HCT116 (cell line): ENCODE measurements around the gene HIPK2. TPM values are rescaled to one million over a fixed set of nuclear protein-coding genes. Genes with fewer than 3 reads are reported as not detected.

ENCODE experiments used
- ATAC-seq: fragments of 200-7000 bp; cut with Tn5 transposase; 2 replicates; pipeline ENCODE4 v1.9.1; 2020; ENCODE audit warnings: mild to moderate bottlenecking, moderate library complexity
- BruUV-seq: library from RNA; stranded (reverse); fragments of 400-500 nt; replicated peaks from 2 replicates; lab custom pipeline; 2021; lab: Mats Ljungman, UMichigan
- CTCF ChIA-PET: fragments of 300-600 bp; sonication (Branson Sonifier 250); formaldehyde crosslinking; loops from one replicate; lab custom pipeline; 2021; ENCODE audit warnings: antibody characterized with exemption; lab: Charles Lee
- POLR2A ChIA-PET: fragments of 300-600, 350-600 bp; sonication (Branson Sonifier 250); formaldehyde crosslinking; loops from one replicate; lab custom pipeline; 2021; ENCODE audit warnings: antibody characterized with exemption; lab: Charles Lee
- RAD21 ChIA-PET, 2 experiments: fragments of 300-600 bp; sonication (Branson Sonifier 250); formaldehyde crosslinking; loops; one replicate each; lab custom pipeline; 2023; ENCODE audit warnings: low total read pairs in 2 of 2; ENCODE audit not compliant: uncharacterized antibody in 2 of 2, unreplicated experiment in 2 of 2, low non-redundant PET in 1 of 2; lab: Charles Lee
- DNase-seq: peaks from one replicate; pipeline ENCODE4 v3.0.0-alpha.2; 2010; ENCODE audit warnings: low read depth, low spot score
- H2AFZ ChIP-seq: fragments of 200-600 bp; shearing (Covaris generic), sonication (generic); 2 replicates; pipeline ENCODE4 v1.6.1; 2017; ENCODE audit warnings: low read depth, mixed run types, mixed read lengths, antibody characterized with exemption, low read length; ENCODE audit not compliant: poor library complexity, severe bottlenecking
- H3K27ac ChIP-seq: 2 replicates; pipeline ENCODE4 v1.5.1; 2012; ENCODE audit warnings: low read depth, low read length
- H3K27me3 ChIP-seq: fragments of 200-600 bp; sonication (generic); 2 replicates; pipeline ENCODE4 v1.6.1; 2016; ENCODE audit warnings: mixed run types, low read length, mixed read lengths; ENCODE audit not compliant: insufficient read depth
- H3K36me3 ChIP-seq, 2 experiments: fragments of 200-500 bp in 1 of 2; fragments of 200-600 bp in 1 of 2; sonication (Bioruptor generic) in 1 of 2; sonication (generic) in 1 of 2; 2 replicates each; pipeline versions ENCODE4 v1.5.1 to v1.6.1; 2014 to 2016; ENCODE audit warnings: low read length in 2 of 2, inconsistent platforms in 1 of 2, mixed read lengths in 1 of 2, mixed run types in 1 of 2; ENCODE audit not compliant: insufficient read depth in 2 of 2, control insufficient read depth in 1 of 2
- H3K4me1 ChIP-seq, 2 experiments: fragments of 200-600 bp in 1 of 2; sonication (generic) in 1 of 2; 2 replicates each; pipeline versions ENCODE4 v1.5.1 to v1.6.1; 2012 to 2017; ENCODE audit warnings: low read length in 2 of 2, inconsistent platforms in 1 of 2, mild to moderate bottlenecking in 1 of 2, mixed read lengths in 1 of 2, mixed run types in 1 of 2, moderate library complexity in 1 of 2; ENCODE audit not compliant: insufficient read depth in 2 of 2, control insufficient read depth in 1 of 2
- H3K4me2 ChIP-seq: fragments of 200-600 bp; sonication (generic); 2 replicates; pipeline ENCODE4 v1.6.1; 2017; ENCODE audit warnings: mixed run types, low read length, mixed read lengths
- H3K4me3 ChIP-seq, 2 experiments: fragments of 200-600 bp in 1 of 2; sonication (generic) in 1 of 2; replicated peaks in 1 of 2; 2 replicates each; pipeline ENCODE4 v1.5.1; 2011 to 2016; ENCODE audit warnings: low read length in 2 of 2, control low read depth in 1 of 2, low read depth in 1 of 2, mild to moderate bottlenecking in 1 of 2, mixed read lengths in 1 of 2, mixed run types in 1 of 2
- H3K79me2 ChIP-seq: fragments of 200-600 bp; sonication (generic); 2 replicates; pipeline ENCODE4 v1.6.1; 2017; ENCODE audit warnings: mild to moderate bottlenecking, mixed run types, low read length, moderate library complexity, mixed read lengths; ENCODE audit not compliant: insufficient read depth
- H3K9ac ChIP-seq: fragments of 200-600 bp; sonication (generic); 2 replicates; pipeline ENCODE4 v1.6.1; 2016; ENCODE audit warnings: low read length, mixed read lengths
- H3K9me2 ChIP-seq: fragments of 200-600 bp; sonication (generic), shearing (Covaris generic); 2 replicates; pipeline ENCODE4 v1.6.1; 2017; ENCODE audit warnings: mixed run types, mild to moderate bottlenecking, moderate library complexity; ENCODE audit not compliant: insufficient read depth
- H3K9me3 ChIP-seq, 2 experiments: fragments of 200-500 bp in 1 of 2; fragments of 200-600 bp in 1 of 2; sonication (Bioruptor generic) in 1 of 2; sonication (generic) in 1 of 2; 2 replicates each; pipeline ENCODE4 v1.6.1; 2014 to 2017; ENCODE audit warnings: low read length in 2 of 2, mixed read lengths in 2 of 2, inconsistent platforms in 1 of 2, low read depth in 1 of 2, mild to moderate bottlenecking in 1 of 2, mixed run types in 1 of 2, moderate library complexity in 1 of 2; ENCODE audit not compliant: control insufficient read depth in 1 of 2, insufficient read depth in 1 of 2
- H4K20me1 ChIP-seq: fragments of 200-600 bp; sonication (generic), shearing (Covaris generic); 2 replicates; pipeline ENCODE4 v1.6.1; 2017; ENCODE audit warnings: mixed run types, mild to moderate bottlenecking, moderate library complexity; ENCODE audit not compliant: insufficient read depth
- CBX3 ChIP-seq: IDR thresholded peaks from 2 replicates; pipeline ENCODE4 v1.6.1; 2012; ENCODE audit warnings: low read depth
- FOSL1 ChIP-seq: IDR thresholded peaks from 2 replicates; pipeline ENCODE4 v1.6.1; 2012; ENCODE audit warnings: low read depth
- JUND ChIP-seq: IDR thresholded peaks from 2 replicates; pipeline ENCODE4 v1.6.1; 2012
- POLR2AphosphoS5 ChIP-seq: IDR thresholded peaks from 2 replicates; pipeline ENCODE4 v1.6.1; 2011; ENCODE audit warnings: mild to moderate bottlenecking, low read depth, low read length, moderate library complexity
- SP1 ChIP-seq: IDR thresholded peaks from 2 replicates; pipeline ENCODE4 v1.6.1; 2012; ENCODE audit warnings: low read depth
- ZNF274 ChIP-seq: fragments of 200-500 bp; sonication (Bioruptor generic); IDR thresholded peaks from 2 replicates; pipeline ENCODE4 v1.6.1; 2014; ENCODE audit warnings: mild to moderate bottlenecking, low read depth, low read length, inconsistent platforms
- intact Hi-C: fragments of 100-400 bp; cut with micrococcal nuclease; formaldehyde crosslinking; loops from 2 replicates; pipeline ENCODE4 v1.10.0; 2022
- total RNA-seq: library from RNA; stranded (reverse); gene quantifications from one replicate; pipeline ENCODE4 v1.2.1, GENCODE V29; 2021; ENCODE audit not compliant: unreplicated experiment
- TF ChIP-seq, protein P1 (sequence below): IDR thresholded peaks from 2 replicates; pipeline ENCODE4 v1.6.1; 2012
- TF ChIP-seq, protein P2 (sequence below): IDR thresholded peaks from 2 replicates; pipeline ENCODE4 v1.6.1; 2012

Gene HIPK2
- total RNA-seq, 1 experiment from 2014 or later, result 49.5 TPM

DNA sequence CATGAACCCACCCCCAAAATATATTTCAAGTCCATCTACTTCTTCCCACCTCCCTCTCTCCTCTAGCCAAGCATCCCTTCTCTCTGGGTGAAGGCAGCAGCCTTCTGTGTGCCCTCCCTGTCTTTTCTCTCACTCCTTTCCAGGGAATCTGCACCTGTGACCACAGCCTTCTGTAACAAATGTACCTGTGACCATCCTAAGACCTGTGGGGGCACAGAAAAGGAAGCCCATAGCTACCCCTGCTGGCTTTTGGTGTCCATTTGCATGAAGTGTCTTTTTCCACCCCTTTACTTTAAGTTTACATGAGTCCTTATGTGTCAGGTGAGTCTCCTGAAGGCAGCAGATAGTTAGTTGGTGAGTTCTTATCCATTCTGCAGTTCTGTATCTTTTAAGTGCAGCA, 49.2 kb upstream of the HIPK2 start (continued):
- TF ChIP-seq, protein P1, sequence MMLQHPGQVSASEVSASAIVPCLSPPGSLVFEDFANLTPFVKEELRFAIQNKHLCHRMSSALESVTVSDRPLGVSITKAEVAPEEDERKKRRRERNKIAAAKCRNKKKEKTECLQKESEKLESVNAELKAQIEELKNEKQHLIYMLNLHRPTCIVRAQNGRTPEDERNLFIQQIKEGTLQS, result no peak

DNA sequence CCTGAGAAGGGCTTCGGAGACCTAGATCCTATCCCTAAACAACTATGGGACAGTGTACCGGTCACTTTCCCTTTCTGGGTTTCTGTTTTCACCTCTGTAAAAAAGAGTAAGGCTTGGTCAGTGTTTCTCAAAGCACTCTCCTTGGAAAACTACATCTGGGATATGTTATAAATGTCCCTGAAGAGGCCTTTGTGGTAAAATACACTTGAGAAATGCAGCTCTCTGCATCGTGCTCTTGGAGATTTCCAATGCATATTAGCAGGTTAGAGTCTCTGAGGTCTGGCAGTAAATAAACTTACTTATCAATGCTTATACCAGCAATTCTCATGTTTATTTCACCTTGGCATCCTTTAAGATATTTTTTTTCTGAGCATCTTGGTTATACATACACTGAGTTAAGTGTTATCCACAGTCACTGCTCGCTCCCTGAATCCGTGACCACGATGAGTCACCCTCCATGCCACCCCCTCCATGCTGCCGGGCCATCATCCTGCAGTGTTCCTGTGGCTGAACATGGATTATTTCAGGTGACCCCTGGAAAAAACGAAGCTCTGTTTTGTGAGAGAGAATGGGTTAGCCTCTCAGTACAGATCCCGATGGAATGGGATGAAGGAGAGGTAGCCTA, 48.0 kb upstream of the HIPK2 start:
- TF ChIP-seq CBX3 (no peak), POLR2AphosphoS5 (no peak), ZNF274 (no peak), SP1 (no peak), JUND (peak; percentile 22; the same call in 1 of the 2 replicates), FOSL1 (peak; percentile 23; the same call in 1 of the 2 replicates)
- TF ChIP-seq, protein P2, sequence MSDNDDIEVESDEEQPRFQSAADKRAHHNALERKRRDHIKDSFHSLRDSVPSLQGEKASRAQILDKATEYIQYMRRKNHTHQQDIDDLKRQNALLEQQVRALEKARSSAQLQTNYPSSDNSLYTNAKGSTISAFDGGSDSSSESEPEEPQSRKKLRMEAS, result no peak
- Histone ChIP-seq H2AFZ (no peak overlapping the region), H3K9me3 (no peaks in the 10 kb centered on the region), H4K20me1 (no peaks in the 10 kb centered on the region), H3K27me3 (peaks cover 21% of the 10 kb centered on the region; the same call in 1 of the 2 replicates), H3K9ac (no peak overlapping the region), H3K27ac (no peak overlapping the region), H3K4me3 (no peak overlapping the region), H3K9me2 (no peaks in the 10 kb centered on the region), H3K36me3 (no peaks in the 10 kb centered on the region), H3K4me2 (peak overlapping the region; percentile 8; the same call in 1 of the 2 replicates), H3K4me1 (peaks cover 0 to 7% of the 10 kb centered on the region in 2 experiments; a peak in 2 of 4 replicates), H3K79me2 (no peaks in the 10 kb centered on the region)
- ATAC-seq (peak; percentile 77), DNase-seq (no peak)
- POLR2A ChIA-PET, result no interaction called here
- no TSS peak for BruUV-seq
- CTCF ChIA-PET, result no interaction called here
- RAD21 ChIA-PET, result no interaction called here
- intact Hi-C loops, result loop anchor here (2.0 kb wide), 1 partner anchor 179 kb away; no protein-coding TSS in a partner anchor
